HG03575 (cell line): Measurements from ENCODE around the gene CEBPB.
"Not testable (repeated sequence)": the region's sequence is repeated elsewhere in the genome, so short reads cannot be mapped to it uniquely, and the experiment has no call there.

Experiments used
- ATAC-seq: cut with Tn5 transposase; IDR thresholded peaks from one replicate; pipeline ENCODE4 v1.9.1; 2021; ENCODE audit not compliant: unreplicated experiment, insufficient number of reproducible peaks, low FRiP score; ENCODE audit errors: extremely low read depth

CEBPB gene

GRCh38 chr20:50190251-50191064, at the start of gene CEBPB:
Gene CEBPB, plus strand, starts transcription at chr20:50190830. Its CDS starts 204 bp downstream, at chr20:50191034.
- no peak for ATAC-seq

GRCh38 chr20:50141018-50141675, 49.5 kb upstream of the CEBPB start:
- no peak for ATAC-seq

GRCh38 chr20:50141811-50142561, 48.6 kb upstream of the CEBPB start:
- no peak for ATAC-seq

GRCh38 chr20:50142812-50143211, 47.8 kb upstream of the CEBPB start:
- ATAC-seq, result no peak

DNA sequence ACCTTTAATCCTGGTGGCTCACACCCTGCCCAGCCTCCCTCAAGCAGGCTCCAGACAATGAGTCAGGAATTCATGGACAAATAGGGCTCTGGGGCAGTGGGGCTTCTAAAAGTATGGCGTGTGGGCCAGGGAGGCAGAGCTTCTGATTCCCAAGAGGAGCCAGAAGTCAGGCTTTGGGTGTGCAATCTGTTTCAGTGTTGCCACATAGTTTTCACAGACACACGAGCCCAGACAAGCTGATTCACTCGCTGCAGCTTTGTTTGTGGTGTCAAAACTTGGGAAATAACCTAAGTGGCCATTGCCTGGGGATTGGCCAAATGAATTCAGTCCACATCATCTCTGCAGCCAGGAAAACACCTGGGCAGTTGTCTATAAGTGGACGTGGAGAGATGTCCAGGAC, 46.3 kb upstream of the CEBPB start:
- no peak for ATAC-seq

GRCh38 chr20:50145566-50145965, 45.1 kb upstream of the CEBPB start:
- no peak for ATAC-seq

GRCh38 chr20:50146214-50146613, 44.4 kb upstream of the CEBPB start:
- no peak for ATAC-seq

GRCh38 chr20:50146732-50147662, 43.6 kb upstream of the CEBPB start:
- ATAC-seq, result no peak

GRCh38 chr20:50149481-50150254, 41.0 kb upstream of the CEBPB start:
- no peak for ATAC-seq

DNA sequence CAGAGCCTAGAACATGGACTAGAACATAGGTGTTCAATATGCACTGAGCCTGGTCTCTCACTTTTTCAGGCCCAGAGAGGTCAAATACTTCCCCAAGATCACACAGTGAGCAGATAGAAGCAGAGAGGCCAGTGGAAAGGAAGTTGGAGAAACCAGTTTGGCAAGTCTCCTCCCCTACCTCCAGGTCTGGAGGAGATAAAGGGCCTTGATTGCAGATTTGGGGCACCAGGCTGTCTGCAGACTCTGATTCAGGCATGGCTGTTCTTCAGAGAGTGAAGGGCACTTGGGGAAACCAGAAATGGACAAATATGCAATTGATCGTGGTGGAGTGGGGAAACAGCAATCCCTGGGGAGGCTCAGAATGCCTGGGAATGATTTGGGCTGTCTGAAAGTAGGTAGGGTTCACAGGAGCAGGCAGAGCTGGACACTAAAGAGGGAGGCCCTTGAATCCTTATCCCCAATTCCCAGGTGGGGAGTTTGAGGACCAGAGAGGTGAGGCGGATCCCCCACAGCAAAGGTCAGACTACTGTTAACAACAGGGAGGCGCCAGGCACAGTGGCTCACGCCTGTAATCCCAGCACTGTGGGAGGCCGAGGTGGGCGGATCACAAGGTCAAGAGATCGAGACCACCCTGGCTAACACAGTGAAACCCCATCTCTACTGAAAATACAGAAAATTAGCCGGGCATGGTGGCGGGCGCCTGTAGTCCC, 39.4 kb upstream of the CEBPB start:
- no peak for ATAC-seq

GRCh38 chr20:50152394-50153152, 38.1 kb upstream of the CEBPB start:
- ATAC-seq, result no peak

DNA sequence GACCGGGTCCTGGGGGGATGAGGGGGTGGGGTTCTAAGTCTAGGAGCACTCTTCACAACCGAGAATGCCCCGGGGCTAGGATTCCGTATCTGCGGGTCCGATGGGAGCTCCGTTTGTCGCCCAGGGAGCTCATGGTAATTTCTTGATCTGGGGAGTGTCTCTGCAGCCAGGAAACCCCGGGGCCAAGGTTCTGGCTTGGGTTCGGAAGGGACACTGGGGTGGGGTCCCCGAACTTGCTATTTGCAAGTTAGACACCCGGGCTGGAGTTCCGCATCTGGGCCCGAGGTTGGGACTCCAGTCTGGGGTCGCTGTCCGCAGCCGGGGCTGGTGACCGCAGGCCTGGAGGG, 37.5 kb upstream of the CEBPB start:
- ATAC-seq, result no peak

GRCh38 chr20:50153500-50154377, 36.9 kb upstream of the CEBPB start, which contains the start of gene PEDS1:
Gene PEDS1, minus strand, starts transcription at chr20:50153723. Its CDS starts 86 bp downstream, at chr20:50153637.
- no peak for ATAC-seq

DNA sequence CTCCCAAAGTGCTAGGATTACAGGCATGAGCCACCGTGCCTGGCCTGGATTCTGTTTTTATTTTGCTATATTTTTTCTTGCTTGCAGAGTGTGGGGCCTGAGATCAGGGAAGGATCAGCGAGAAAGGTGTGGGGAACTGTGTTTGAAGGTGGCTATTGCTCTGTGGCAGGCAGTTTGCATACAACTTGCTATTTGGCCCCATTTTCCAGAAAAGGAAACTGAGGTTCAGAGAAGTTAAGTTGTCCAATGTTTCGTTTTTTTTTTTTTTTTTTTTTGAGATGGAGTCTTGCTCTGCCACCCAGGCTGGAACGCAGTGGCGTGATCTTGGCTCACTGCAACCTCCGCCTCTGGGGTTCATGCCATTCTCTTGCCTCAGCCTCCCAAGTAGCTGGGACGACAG, 29.1 kb upstream of the CEBPB start:
- ATAC-seq, result not testable (repeated sequence)

GRCh38 chr20:50163570-50164317, 26.9 kb upstream of the CEBPB start:
- ATAC-seq, result no peak
